ENCODE results near the gene TENM4.

TENM4 gene

GRCh38 chr11:79440571-79441460 lies at the start of gene TENM4:
Gene TENM4, minus strand, starts transcription at chr11:79441030. Its CDS starts 371,086 bp downstream, at chr11:79069944.
- DNase-seq (ENCODE audit: low spot score) = peak; percentile 64

GRCh38 chr11:79488286-79488685 lies 47.5 kb upstream of the TENM4 start:
- DNase-seq (ENCODE audit: low spot score) = no peak

GRCh38 chr11:79487412-79487811 lies 46.6 kb upstream of the TENM4 start:
- DNase-seq (ENCODE audit: low spot score) = no peak

GRCh38 chr11:79486242-79486984 lies 45.6 kb upstream of the TENM4 start:
- no peak for DNase-seq (ENCODE audit: low spot score)

- DNase-seq (ENCODE audit: low spot score) = no peak
These were observed 44.9 kb upstream of the TENM4 start for GRCh38 chr11:79485694-79486093.

- DNase-seq (ENCODE audit: low spot score) = no peak
These were observed 44.0 kb upstream of the TENM4 start for GRCh38 chr11:79484872-79485271.

- no peak for DNase-seq (ENCODE audit: low spot score)
These were observed 42.0 kb upstream of the TENM4 start for GRCh38 chr11:79482800-79483199.

- no peak for DNase-seq (ENCODE audit: low spot score)
These were observed 41.0 kb upstream of the TENM4 start for GRCh38 chr11:79481795-79482194.

- DNase-seq (ENCODE audit: low spot score) = no peak
These were observed 40.0 kb upstream of the TENM4 start for GRCh38 chr11:79480864-79481263.

GRCh38 chr11:79472819-79473529 lies 32.1 kb upstream of the TENM4 start:
- DNase-seq (ENCODE audit: low spot score) = no peak

- DNase-seq (ENCODE audit: low spot score) = no peak
These were observed 30.4 kb upstream of the TENM4 start for GRCh38 chr11:79471071-79471844.

GRCh38 chr11:79470161-79470560 lies 29.3 kb upstream of the TENM4 start:
- DNase-seq (ENCODE audit: low spot score) = no peak

- DNase-seq (ENCODE audit: low spot score) = no peak
These were observed 26.9 kb upstream of the TENM4 start for GRCh38 chr11:79467761-79468160.

- no peak for DNase-seq (ENCODE audit: low spot score)
These were observed 25.6 kb upstream of the TENM4 start for GRCh38 chr11:79466411-79466810.

- no peak for DNase-seq (ENCODE audit: low spot score)
These were observed 24.3 kb upstream of the TENM4 start for GRCh38 chr11:79465160-79465559.

GRCh38 chr11:79461666-79462645 lies 21.1 kb upstream of the TENM4 start:
- no peak for DNase-seq (ENCODE audit: low spot score)

- peak; percentile 40 for DNase-seq (ENCODE audit: low spot score)
These were observed 20.3 kb upstream of the TENM4 start for GRCh38 chr11:79461144-79461543.

- DNase-seq (ENCODE audit: low spot score) = no peak
These were observed 17.9 kb upstream of the TENM4 start for GRCh38 chr11:79458709-79459108.

GRCh38 chr11:79456501-79456900 lies 15.7 kb upstream of the TENM4 start:
- DNase-seq (ENCODE audit: low spot score) = no peak

GRCh38 chr11:79453617-79454016 lies 12.8 kb upstream of the TENM4 start:
- DNase-seq (ENCODE audit: low spot score) = no peak

- DNase-seq (ENCODE audit: low spot score) = no peak
These were observed 8.2 kb upstream of the TENM4 start for GRCh38 chr11:79449040-79449439.

Measured in cerebellar cortex (tissue), 1 donor.